Type B pancreatic cell (in vitro differentiated cells): ENCODE measurements around the gene CCDC190. TPM values are rescaled to one million over a fixed set of nuclear protein-coding genes. Genes with fewer than 3 reads are reported as not detected.
"Not testable (repeated sequence)": the region's sequence is repeated elsewhere in the genome, so short reads cannot be mapped to it uniquely, and the experiment has no call there.

Experiments used
- DNase-seq: peaks from one replicate; pipeline ENCODE4 v3.0.0; 2021; ENCODE audit warnings: mixed read lengths; ENCODE audit not compliant: unreplicated experiment; ENCODE audit errors: extremely low spot score
- H3K27ac Mint-ChIP-seq: 2 replicates; pipeline ENCODE4 v1.8.0; 2021; ENCODE audit warnings: mild to moderate bottlenecking, mixed read lengths
- H3K27me3 Mint-ChIP-seq: 2 replicates; pipeline ENCODE4 v1.8.0; 2021; ENCODE audit warnings: mixed read lengths
- H3K36me3 Mint-ChIP-seq: 2 replicates; pipeline ENCODE4 v1.8.0; 2021; ENCODE audit warnings: mixed read lengths
- H3K4me1 Mint-ChIP-seq: one replicate; pipeline ENCODE4 v1.8.0; 2021; ENCODE audit warnings: mixed read lengths; ENCODE audit not compliant: unreplicated experiment
- H3K4me3 Mint-ChIP-seq: 2 replicates; pipeline ENCODE4 v1.8.0; 2021; ENCODE audit warnings: mild to moderate bottlenecking, mixed read lengths
- H3K9me3 Mint-ChIP-seq: 2 replicates; pipeline ENCODE4 v1.8.0; 2021; ENCODE audit warnings: mixed read lengths
- total RNA-seq: library from RNA; stranded (reverse); gene quantifications from 2 replicates; pipeline ENCODE4 v1.2.1, GENCODE V29; 2021; ENCODE audit warnings: low replicate concordance
- TF ChIP-seq, protein P1 (sequence below): fragments of 200-600 bp; sonication (generic); conservative IDR thresholded peaks from 2 replicates; pipeline ENCODE4 v1.5.0; 2021; ENCODE audit warnings: antibody characterized with exemption, mild to moderate bottlenecking

The CCDC190 gene
- total RNA-seq, 1 donor from 2014 or later = not detected

- no peak overlapping the region for H3K27ac Mint-ChIP-seq
- H3K4me3 Mint-ChIP-seq = no peak overlapping the region
- TF ChIP-seq, protein P1, sequence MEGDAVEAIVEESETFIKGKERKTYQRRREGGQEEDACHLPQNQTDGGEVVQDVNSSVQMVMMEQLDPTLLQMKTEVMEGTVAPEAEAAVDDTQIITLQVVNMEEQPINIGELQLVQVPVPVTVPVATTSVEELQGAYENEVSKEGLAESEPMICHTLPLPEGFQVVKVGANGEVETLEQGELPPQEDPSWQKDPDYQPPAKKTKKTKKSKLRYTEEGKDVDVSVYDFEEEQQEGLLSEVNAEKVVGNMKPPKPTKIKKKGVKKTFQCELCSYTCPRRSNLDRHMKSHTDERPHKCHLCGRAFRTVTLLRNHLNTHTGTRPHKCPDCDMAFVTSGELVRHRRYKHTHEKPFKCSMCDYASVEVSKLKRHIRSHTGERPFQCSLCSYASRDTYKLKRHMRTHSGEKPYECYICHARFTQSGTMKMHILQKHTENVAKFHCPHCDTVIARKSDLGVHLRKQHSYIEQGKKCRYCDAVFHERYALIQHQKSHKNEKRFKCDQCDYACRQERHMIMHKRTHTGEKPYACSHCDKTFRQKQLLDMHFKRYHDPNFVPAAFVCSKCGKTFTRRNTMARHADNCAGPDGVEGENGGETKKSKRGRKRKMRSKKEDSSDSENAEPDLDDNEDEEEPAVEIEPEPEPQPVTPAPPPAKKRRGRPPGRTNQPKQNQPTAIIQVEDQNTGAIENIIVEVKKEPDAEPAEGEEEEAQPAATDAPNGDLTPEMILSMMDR = no peak
- H3K27me3 Mint-ChIP-seq = no peaks in the 10 kb centered on the region
- no peak for DNase-seq
- H3K36me3 Mint-ChIP-seq = no peaks in the 10 kb centered on the region
- H3K9me3 Mint-ChIP-seq = no peaks in the 10 kb centered on the region
- H3K4me1 Mint-ChIP-seq = peaks cover 16% of the 10 kb centered on the region
Observed at GRCh38 chr1:162886705-162887104, 25.7 kb upstream of the CCDC190 start.

- no peak for DNase-seq
- no peaks in the 10 kb centered on the region for H3K36me3 Mint-ChIP-seq
- H3K4me3 Mint-ChIP-seq = no peak overlapping the region
- H3K27ac Mint-ChIP-seq = no peak overlapping the region
- peaks cover 2% of the 10 kb centered on the region for H3K27me3 Mint-ChIP-seq
- H3K9me3 Mint-ChIP-seq = no peaks in the 10 kb centered on the region
- H3K4me1 Mint-ChIP-seq = peaks cover 16% of the 10 kb centered on the region
- TF ChIP-seq, protein P1 = no peak
Observed at GRCh38 chr1:162885265-162885664, 24.3 kb upstream of the CCDC190 start.

- no peaks in the 10 kb centered on the region for H3K9me3 Mint-ChIP-seq
- no peak overlapping the region for H3K4me3 Mint-ChIP-seq
- H3K27me3 Mint-ChIP-seq = peaks cover 2% of the 10 kb centered on the region
- H3K36me3 Mint-ChIP-seq = no peaks in the 10 kb centered on the region
- no peak for DNase-seq
- TF ChIP-seq, protein P1 = no peak
- peaks cover 16% of the 10 kb centered on the region for H3K4me1 Mint-ChIP-seq
- no peak overlapping the region for H3K27ac Mint-ChIP-seq
Observed at GRCh38 chr1:162884831-162885230, 23.9 kb upstream of the CCDC190 start.

DNA sequence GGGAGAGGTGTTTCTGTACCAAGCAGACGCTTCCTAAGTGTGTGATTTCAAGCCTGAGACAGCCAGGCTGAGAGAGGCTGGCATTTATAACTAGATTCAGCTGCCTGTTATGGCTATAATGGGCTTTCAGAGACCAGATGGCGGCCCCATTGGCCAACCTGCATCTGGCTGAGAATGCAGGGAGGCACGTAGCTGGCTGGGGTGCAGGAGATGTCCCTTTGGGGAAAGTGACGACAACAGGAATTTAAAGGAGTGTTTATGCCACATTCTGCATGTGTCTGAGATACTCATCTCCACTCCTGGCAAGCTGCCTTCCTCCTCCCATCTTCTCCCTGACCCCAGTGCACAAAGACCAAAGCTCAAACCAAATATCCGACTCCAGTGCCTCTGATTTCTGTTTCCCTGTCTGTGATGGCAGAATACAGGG, 21.3 kb upstream of the CCDC190 start:
- Mint-ChIP-seq H3K9me3 (no peaks in the 10 kb centered on the region), H3K36me3 (no peaks in the 10 kb centered on the region), H3K4me3 (no peak overlapping the region), H3K27ac (no peak overlapping the region), H3K27me3 (peaks cover 2% of the 10 kb centered on the region), H3K4me1 (peaks cover 16% of the 10 kb centered on the region)
- TF ChIP-seq, protein P1 = no peak
- no peak for DNase-seq

DNA sequence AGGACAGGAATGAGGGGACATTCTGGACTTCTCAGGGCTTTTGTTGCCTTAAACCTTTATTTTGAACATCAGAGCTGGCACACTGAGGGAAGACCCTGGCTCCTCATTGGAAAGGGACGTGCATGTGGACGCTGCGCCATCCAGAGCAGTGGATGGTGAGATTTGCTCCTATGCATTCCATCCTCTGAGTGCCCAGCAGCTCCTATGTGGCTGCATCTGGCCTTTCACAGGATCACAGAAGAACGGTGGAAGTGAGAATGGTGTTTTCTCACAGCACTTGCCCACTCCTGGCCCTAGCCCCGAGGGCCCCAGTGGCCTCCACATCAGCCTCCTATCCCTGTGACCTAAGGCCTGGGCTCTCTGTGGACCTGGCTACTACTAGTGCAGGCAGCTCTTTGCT, 20.6 kb upstream of the CCDC190 start:
- Mint-ChIP-seq H3K4me1 (peaks cover 16% of the 10 kb centered on the region), H3K27me3 (peaks cover 2% of the 10 kb centered on the region), H3K36me3 (no peaks in the 10 kb centered on the region), H3K9me3 (no peaks in the 10 kb centered on the region), H3K4me3 (no peak overlapping the region), H3K27ac (no peak overlapping the region)
- TF ChIP-seq, protein P1 = no peak
- no peak for DNase-seq

GRCh38 chr1:162880617-162881016, 19.6 kb upstream of the CCDC190 start:
- not testable (repeated sequence) for H3K9me3 Mint-ChIP-seq, H3K27me3 Mint-ChIP-seq, DNase-seq, H3K27ac Mint-ChIP-seq, H3K4me3 Mint-ChIP-seq, H3K36me3 Mint-ChIP-seq
- H3K4me1 Mint-ChIP-seq = peaks cover 11% of the 10 kb centered on the region
